Mucosa of rectum (tissue), 2 donors: ENCODE data around the gene SGPP2.

Experiments used
- H3K27ac ChIP-seq, 2 donors: one replicate each; pipeline ENCODE4 v1.7.0; 2013; ENCODE audit warnings: inconsistent platforms in 2 of 2, low read depth in 2 of 2, low read length in 2 of 2
- H3K27me3 ChIP-seq, 2 donors: one replicate each; pipeline ENCODE4 v1.7.0; 2013; ENCODE audit warnings: low read length in 2 of 2; ENCODE audit not compliant: control insufficient read depth in 2 of 2, insufficient read depth in 2 of 2
- H3K36me3 ChIP-seq, 2 donors: one replicate each; pipeline ENCODE4 v1.7.0; 2013; ENCODE audit warnings: low read length in 2 of 2; ENCODE audit not compliant: control insufficient read depth in 2 of 2, insufficient read depth in 2 of 2
- H3K4me1 ChIP-seq, 2 donors: one replicate each; pipeline ENCODE4 v1.7.0; 2013; ENCODE audit warnings: low read length in 2 of 2, mild to moderate bottlenecking in 1 of 2; ENCODE audit not compliant: control insufficient read depth in 2 of 2, insufficient read depth in 2 of 2
- H3K4me3 ChIP-seq, 2 donors: one replicate each; pipeline ENCODE4 v1.7.0; 2013; ENCODE audit warnings: low read length in 2 of 2
- H3K9ac ChIP-seq, 2 donors: one replicate each; pipeline ENCODE4 v1.7.0; 2013; ENCODE audit warnings: low read length in 2 of 2, low read depth in 1 of 2, mild to moderate bottlenecking in 1 of 2
- H3K9me3 ChIP-seq, 2 donors: one replicate each; pipeline ENCODE4 v1.7.0; 2013; ENCODE audit warnings: low read length in 2 of 2; ENCODE audit not compliant: control insufficient read depth in 2 of 2
- donor health status: healthy.
- donor health status: Normal muscosa, but diverticular disease.

Gene SGPP2

DNA sequence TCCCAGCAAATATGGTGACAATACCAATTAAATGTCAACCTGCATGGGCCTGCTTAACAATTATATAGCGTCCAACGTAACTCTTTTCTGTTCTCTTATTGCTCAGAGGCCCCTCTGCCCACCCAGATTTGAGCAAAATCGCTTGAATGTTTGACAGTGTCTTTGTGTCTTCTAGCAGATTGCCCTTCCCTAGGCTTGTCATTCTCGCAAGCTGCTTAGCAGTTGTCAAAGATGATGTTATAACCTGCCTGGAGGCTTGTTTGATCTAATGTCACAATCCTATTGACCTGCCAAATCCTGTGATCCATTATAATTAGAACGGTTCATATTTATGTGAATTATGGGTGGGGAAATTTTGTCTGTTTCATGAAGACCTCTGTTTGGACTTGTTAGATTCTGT, 122.7 kb downstream of the SGPP2 start:
- no peaks in the 10 kb centered on the region for H3K27me3 ChIP-seq
- H3K4me3 ChIP-seq: no peak overlapping the region
- no peaks in the 10 kb centered on the region for H3K4me1 ChIP-seq
- no peak overlapping the region for H3K9ac ChIP-seq
- H3K27ac ChIP-seq: no peak overlapping the region
- no peaks in the 10 kb centered on the region for H3K9me3 ChIP-seq
- no peaks in the 10 kb centered on the region for H3K36me3 ChIP-seq

DNA sequence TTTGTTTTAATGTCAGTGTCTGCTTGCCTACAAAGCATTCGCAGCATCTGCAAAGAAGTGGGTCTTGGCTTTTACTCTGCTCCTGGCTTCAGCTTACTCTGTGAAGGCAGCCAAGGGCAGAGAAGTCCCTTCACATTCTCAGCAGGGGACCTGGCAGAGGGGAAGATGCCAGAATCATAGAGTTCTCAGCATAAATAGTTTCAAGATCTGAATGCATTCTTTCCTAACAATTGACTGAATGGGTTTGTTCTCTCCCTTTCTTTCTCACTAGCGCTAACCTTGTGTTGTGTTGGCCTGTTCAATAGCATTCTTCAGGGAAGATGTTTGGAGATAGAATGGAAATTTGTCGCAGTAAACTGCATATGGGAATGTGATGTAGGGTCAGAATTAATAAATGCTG, 124.6 kb downstream of the SGPP2 start:
- Histone ChIP-seq H3K27me3 (no peaks in the 10 kb centered on the region), H3K4me3 (no peak overlapping the region), H3K9me3 (no peaks in the 10 kb centered on the region), H3K9ac (no peak overlapping the region), H3K4me1 (no peaks in the 10 kb centered on the region), H3K27ac (no peak overlapping the region), H3K36me3 (no peaks in the 10 kb centered on the region)

DNA sequence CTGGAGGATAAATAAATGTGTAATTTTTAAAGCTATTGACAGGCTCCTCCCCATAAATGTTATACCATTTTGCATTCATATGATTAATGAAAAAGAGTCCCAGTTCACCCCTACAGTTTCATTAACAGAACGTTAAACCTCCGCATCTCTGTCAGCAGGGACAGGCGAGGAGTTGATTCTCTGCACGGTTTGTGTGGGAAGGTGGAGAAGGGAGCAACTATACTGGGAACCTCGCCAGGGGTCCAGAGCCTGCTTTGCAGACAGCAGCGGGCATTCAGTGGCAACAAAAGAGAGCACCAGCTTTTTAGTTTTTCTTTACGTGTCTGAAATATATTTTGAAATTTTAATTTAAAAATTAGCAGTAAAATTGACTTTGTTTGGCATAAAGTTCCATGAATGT, 130.2 kb downstream of the SGPP2 start:
- H3K9me3 ChIP-seq: no peaks in the 10 kb centered on the region
- no peaks in the 10 kb centered on the region for H3K4me1 ChIP-seq
- H3K4me3 ChIP-seq: no peak overlapping the region
- H3K36me3 ChIP-seq: peaks cover 0 to 2% of the 10 kb centered on the region in 2 donors
- H3K9ac ChIP-seq: no peak overlapping the region
- H3K27me3 ChIP-seq: no peaks in the 10 kb centered on the region
- no peak overlapping the region for H3K27ac ChIP-seq

DNA sequence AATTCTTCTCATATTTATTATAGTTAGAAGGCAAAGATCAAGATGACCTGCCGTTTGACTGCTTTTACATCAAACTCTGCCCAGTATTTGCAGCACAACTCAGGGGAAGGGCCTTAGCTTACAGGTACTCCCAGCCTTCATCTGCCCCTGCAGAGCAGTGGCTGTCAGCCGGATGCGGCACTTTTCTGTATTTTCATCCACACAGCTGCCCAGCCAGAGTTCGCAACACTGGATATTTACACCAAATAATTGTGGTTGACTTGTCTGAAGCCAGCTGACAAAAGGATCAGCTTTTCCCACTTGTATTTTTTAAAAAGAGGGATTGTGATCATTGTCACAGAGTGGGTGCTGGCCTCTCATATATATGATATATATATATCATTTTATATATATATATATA, 136.8 kb downstream of the SGPP2 start:
- Histone ChIP-seq H3K4me1 (no peaks in the 10 kb centered on the region), H3K9me3 (no peaks in the 10 kb centered on the region), H3K36me3 (peaks cover 0 to 11% of the 10 kb centered on the region in 2 donors), H3K27me3 (no peaks in the 10 kb centered on the region), H3K9ac (no peak overlapping the region), H3K27ac (no peak overlapping the region), H3K4me3 (no peak overlapping the region)

DNA sequence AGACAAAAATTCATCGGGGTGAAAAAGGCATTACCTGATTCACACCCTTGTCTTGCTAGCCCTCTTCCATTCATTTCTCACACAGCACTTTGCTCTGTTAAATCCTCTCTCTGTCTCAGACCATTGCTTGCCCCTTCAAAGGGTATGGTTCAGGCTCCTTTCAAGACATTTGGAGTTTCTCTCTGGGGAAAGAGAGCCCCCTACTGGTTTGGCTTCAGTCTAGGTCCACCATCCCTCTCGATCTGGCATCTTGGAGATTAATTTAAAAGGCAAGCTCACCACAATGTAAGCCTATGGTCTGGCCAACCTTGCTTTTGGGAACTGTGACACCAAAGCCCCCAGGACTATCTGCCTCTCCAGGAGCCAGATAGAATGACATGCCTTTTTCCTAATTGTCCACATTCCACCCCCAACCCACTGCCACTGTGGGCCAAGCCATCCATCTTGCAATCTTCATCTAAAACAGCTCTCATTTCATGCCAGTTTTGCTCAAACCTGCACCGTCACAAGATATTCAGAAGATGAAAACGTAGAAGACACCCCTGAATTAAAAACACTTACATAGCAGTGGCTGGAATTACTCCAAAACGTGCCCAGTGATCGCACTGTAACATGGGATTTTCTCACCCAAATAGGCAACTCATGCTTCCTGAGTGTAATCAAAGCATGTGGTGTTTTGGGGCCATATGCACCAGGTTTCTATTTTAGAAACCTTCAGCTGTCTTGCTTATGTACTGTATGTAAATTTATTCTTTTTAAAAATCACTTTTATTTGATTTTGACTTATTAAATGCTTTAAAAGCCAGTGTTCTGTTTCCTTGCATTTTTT, 137.7 kb downstream of the SGPP2 start:
- peaks cover 0 to 12% of the 10 kb centered on the region in 2 donors for H3K36me3 ChIP-seq
- H3K9me3 ChIP-seq: no peaks in the 10 kb centered on the region
- H3K9ac ChIP-seq: no peak overlapping the region
- no peaks in the 10 kb centered on the region for H3K27me3 ChIP-seq
- no peak overlapping the region for H3K27ac ChIP-seq
- H3K4me1 ChIP-seq: no peaks in the 10 kb centered on the region
- H3K4me3 ChIP-seq: no peak overlapping the region

DNA sequence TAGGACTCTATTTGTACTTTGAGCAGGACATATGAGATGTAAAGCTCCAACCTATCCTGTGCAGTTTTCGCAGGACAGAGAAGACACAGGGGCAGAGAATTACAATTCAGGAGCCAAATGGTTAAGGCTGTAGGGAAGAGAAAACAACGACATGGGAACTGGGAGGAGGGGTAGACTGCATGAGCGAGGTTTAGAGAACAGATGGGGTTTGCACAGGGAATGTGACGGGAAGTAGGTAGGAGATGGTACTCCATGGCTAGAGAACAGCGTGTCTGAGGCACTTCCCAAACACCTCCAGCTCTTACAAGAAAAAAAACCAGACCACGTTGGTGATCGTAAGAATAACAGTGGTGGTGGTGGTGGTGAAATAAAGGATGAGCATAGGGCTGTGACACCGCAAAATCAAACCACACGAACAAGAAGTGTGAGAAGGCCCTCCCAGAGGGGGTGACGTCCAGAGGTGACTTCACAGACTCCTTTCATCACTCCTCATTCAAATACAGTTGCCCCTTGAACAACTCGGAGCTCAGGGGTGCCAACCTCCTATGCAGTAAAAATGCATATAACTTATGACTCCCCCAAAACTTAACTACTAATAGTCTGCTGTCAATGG, 138.9 kb downstream of the SGPP2 start:
- Histone ChIP-seq H3K9ac (no peak overlapping the region), H3K36me3 (peaks cover 0 to 17% of the 10 kb centered on the region in 2 donors), H3K27ac (no peak overlapping the region), H3K9me3 (no peaks in the 10 kb centered on the region), H3K4me3 (no peak overlapping the region), H3K27me3 (no peaks in the 10 kb centered on the region), H3K4me1 (no peaks in the 10 kb centered on the region)

DNA sequence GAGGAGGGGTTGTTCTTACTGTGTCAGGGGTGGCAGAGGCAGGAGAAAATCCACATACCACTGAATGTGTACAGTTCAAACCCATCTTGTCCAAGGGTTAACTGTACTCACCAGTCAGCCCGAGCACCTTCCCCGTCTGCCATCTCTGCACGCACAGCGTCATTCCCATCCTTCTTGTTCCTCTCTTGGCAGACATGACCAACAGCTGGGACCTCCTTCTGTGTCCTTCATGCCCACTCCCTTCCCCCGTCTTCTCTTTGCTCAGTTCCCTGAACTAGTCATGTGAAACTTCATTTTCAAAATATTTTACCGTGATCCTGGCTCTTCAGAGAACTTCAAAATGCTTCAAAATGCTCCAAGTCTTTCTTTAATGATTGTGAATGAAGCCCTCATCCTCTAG, 139.6 kb downstream of the SGPP2 start:
- no peaks in the 10 kb centered on the region for H3K4me1 ChIP-seq
- no peak overlapping the region for H3K4me3 ChIP-seq
- no peak overlapping the region for H3K9ac ChIP-seq
- H3K36me3 ChIP-seq: peaks cover 0 to 16% of the 10 kb centered on the region in 2 donors
- H3K27ac ChIP-seq: no peak overlapping the region
- no peaks in the 10 kb centered on the region for H3K27me3 ChIP-seq
- H3K9me3 ChIP-seq: no peaks in the 10 kb centered on the region

DNA sequence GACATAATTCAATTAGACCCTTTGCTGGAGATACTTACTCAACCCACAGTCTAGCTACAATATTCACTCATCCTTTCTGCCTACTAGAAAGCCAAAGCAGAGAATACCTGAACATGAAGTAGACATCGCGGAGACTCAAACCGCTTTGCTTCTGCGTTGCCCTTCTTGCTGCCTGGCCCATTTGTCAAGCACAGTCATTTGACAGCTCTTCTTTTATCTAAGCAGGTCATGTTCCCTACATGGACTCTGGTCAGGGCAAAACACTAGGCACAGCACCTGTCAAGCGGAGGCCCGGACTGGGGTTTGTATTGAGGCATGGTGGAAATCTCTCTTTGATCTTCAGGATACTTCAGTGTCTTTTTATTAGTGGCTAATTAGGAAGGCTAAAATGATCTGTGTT, 141.9 kb downstream of the SGPP2 start:
- H3K27ac ChIP-seq: no peak overlapping the region
- no peak overlapping the region for H3K9ac ChIP-seq
- H3K9me3 ChIP-seq: no peaks in the 10 kb centered on the region
- no peaks in the 10 kb centered on the region for H3K4me1 ChIP-seq
- no peak overlapping the region for H3K4me3 ChIP-seq
- no peaks in the 10 kb centered on the region for H3K27me3 ChIP-seq
- peaks cover under 1 to 12% of the 10 kb centered on the region in 2 donors for H3K36me3 ChIP-seq

DNA sequence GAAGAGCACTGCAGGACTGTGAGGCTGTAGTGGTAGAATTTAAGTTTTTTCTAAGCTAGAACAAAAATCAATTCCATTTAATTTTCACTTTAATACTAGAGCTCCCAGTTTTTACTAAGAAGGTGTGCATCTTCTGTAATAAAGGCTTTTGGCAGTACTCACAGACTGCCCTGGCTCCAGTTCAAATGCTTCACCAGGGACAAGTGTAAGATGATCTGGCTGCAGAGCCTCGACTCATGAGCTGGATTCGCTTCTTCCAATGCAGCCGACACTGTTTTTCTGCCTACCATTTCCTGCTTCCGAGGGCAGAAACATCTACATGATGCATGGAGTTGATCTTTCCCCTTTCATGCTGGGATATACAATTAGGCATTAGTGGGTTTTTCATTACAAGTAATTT, 144.5 kb downstream of the SGPP2 start:
- Histone ChIP-seq H3K9me3 (no peaks in the 10 kb centered on the region), H3K27me3 (no peaks in the 10 kb centered on the region), H3K27ac (no peak overlapping the region), H3K36me3 (peaks cover 5 to 19% of the 10 kb centered on the region in 2 donors), H3K4me1 (no peaks in the 10 kb centered on the region), H3K9ac (no peak overlapping the region), H3K4me3 (no peak overlapping the region)

DNA sequence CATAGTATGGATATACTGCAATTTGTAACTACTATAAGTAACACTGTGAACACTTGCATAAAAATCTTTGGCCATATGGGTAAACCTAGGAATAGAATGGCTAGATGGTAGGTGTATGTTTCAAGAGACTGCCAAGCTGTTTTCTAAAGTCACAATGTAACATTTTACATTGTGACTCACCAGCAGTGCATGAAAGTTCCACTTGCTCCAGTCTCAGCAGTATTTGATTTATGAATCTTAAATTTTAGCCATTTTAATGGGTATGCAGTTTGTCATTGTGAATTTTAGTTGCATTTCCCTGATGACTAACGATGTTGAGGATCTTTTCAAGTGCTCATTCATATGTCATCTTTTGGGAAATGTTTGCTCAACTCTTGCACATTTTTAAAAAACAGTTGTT, 145.5 kb downstream of the SGPP2 start:
- Histone ChIP-seq H3K36me3 (peaks cover 5 to 19% of the 10 kb centered on the region in 2 donors), H3K9me3 (no peaks in the 10 kb centered on the region), H3K4me3 (no peak overlapping the region), H3K4me1 (no peaks in the 10 kb centered on the region), H3K9ac (no peak overlapping the region), H3K27me3 (no peaks in the 10 kb centered on the region), H3K27ac (no peak overlapping the region)
